HCT116 (cell line): Measurements from ENCODE around the gene GP2. TPM values are rescaled to one million over a fixed set of nuclear protein-coding genes. Genes with fewer than 3 reads are reported as not detected.
A peak's percentile ranks its signal among the peaks of the same experiment; 100 is the strongest.

Source experiments
- ATAC-seq: fragments of 200-7000 bp; cut with Tn5 transposase; 2 replicates; pipeline ENCODE4 v1.9.1; 2020; ENCODE audit warnings: mild to moderate bottlenecking, moderate library complexity
- BruUV-seq: library from RNA; stranded (reverse); fragments of 400-500 nt; replicated peaks from 2 replicates; lab custom pipeline; 2021; lab: Mats Ljungman, UMichigan
- CTCF ChIA-PET: fragments of 300-600 bp; sonication (Branson Sonifier 250); formaldehyde crosslinking; loops from one replicate; lab custom pipeline; 2021; ENCODE audit warnings: antibody characterized with exemption; lab: Charles Lee
- POLR2A ChIA-PET: fragments of 300-600, 350-600 bp; sonication (Branson Sonifier 250); formaldehyde crosslinking; loops from one replicate; lab custom pipeline; 2021; ENCODE audit warnings: antibody characterized with exemption; lab: Charles Lee
- RAD21 ChIA-PET, 2 experiments: fragments of 300-600 bp; sonication (Branson Sonifier 250); formaldehyde crosslinking; loops; one replicate each; lab custom pipeline; 2023; ENCODE audit warnings: low total read pairs in 2 of 2; ENCODE audit not compliant: uncharacterized antibody in 2 of 2, unreplicated experiment in 2 of 2, low non-redundant PET in 1 of 2; lab: Charles Lee
- DNase-seq: peaks from one replicate; pipeline ENCODE4 v3.0.0-alpha.2; 2010; ENCODE audit warnings: low read depth, low spot score
- H2AFZ ChIP-seq: fragments of 200-600 bp; shearing (Covaris generic), sonication (generic); 2 replicates; pipeline ENCODE4 v1.6.1; 2017; ENCODE audit warnings: low read depth, mixed run types, mixed read lengths, antibody characterized with exemption, low read length; ENCODE audit not compliant: poor library complexity, severe bottlenecking
- H3K27ac ChIP-seq: 2 replicates; pipeline ENCODE4 v1.5.1; 2012; ENCODE audit warnings: low read depth, low read length
- H3K27me3 ChIP-seq: fragments of 200-600 bp; sonication (generic); 2 replicates; pipeline ENCODE4 v1.6.1; 2016; ENCODE audit warnings: mixed run types, low read length, mixed read lengths; ENCODE audit not compliant: insufficient read depth
- H3K36me3 ChIP-seq, 2 experiments: fragments of 200-500 bp in 1 of 2; fragments of 200-600 bp in 1 of 2; sonication (Bioruptor generic) in 1 of 2; sonication (generic) in 1 of 2; 2 replicates each; pipeline versions ENCODE4 v1.5.1 to v1.6.1; 2014 to 2016; ENCODE audit warnings: low read length in 2 of 2, inconsistent platforms in 1 of 2, mixed read lengths in 1 of 2, mixed run types in 1 of 2; ENCODE audit not compliant: insufficient read depth in 2 of 2, control insufficient read depth in 1 of 2
- H3K4me1 ChIP-seq, 2 experiments: fragments of 200-600 bp in 1 of 2; sonication (generic) in 1 of 2; 2 replicates each; pipeline versions ENCODE4 v1.5.1 to v1.6.1; 2012 to 2017; ENCODE audit warnings: low read length in 2 of 2, inconsistent platforms in 1 of 2, mild to moderate bottlenecking in 1 of 2, mixed read lengths in 1 of 2, mixed run types in 1 of 2, moderate library complexity in 1 of 2; ENCODE audit not compliant: insufficient read depth in 2 of 2, control insufficient read depth in 1 of 2
- H3K4me2 ChIP-seq: fragments of 200-600 bp; sonication (generic); 2 replicates; pipeline ENCODE4 v1.6.1; 2017; ENCODE audit warnings: mixed run types, low read length, mixed read lengths
- H3K4me3 ChIP-seq, 2 experiments: fragments of 200-600 bp in 1 of 2; sonication (generic) in 1 of 2; replicated peaks in 1 of 2; 2 replicates each; pipeline ENCODE4 v1.5.1; 2011 to 2016; ENCODE audit warnings: low read length in 2 of 2, control low read depth in 1 of 2, low read depth in 1 of 2, mild to moderate bottlenecking in 1 of 2, mixed read lengths in 1 of 2, mixed run types in 1 of 2
- H3K79me2 ChIP-seq: fragments of 200-600 bp; sonication (generic); 2 replicates; pipeline ENCODE4 v1.6.1; 2017; ENCODE audit warnings: mild to moderate bottlenecking, mixed run types, low read length, moderate library complexity, mixed read lengths; ENCODE audit not compliant: insufficient read depth
- H3K9ac ChIP-seq: fragments of 200-600 bp; sonication (generic); 2 replicates; pipeline ENCODE4 v1.6.1; 2016; ENCODE audit warnings: low read length, mixed read lengths
- H3K9me2 ChIP-seq: fragments of 200-600 bp; sonication (generic), shearing (Covaris generic); 2 replicates; pipeline ENCODE4 v1.6.1; 2017; ENCODE audit warnings: mixed run types, mild to moderate bottlenecking, moderate library complexity; ENCODE audit not compliant: insufficient read depth
- H3K9me3 ChIP-seq, 2 experiments: fragments of 200-500 bp in 1 of 2; fragments of 200-600 bp in 1 of 2; sonication (Bioruptor generic) in 1 of 2; sonication (generic) in 1 of 2; 2 replicates each; pipeline ENCODE4 v1.6.1; 2014 to 2017; ENCODE audit warnings: low read length in 2 of 2, mixed read lengths in 2 of 2, inconsistent platforms in 1 of 2, low read depth in 1 of 2, mild to moderate bottlenecking in 1 of 2, mixed run types in 1 of 2, moderate library complexity in 1 of 2; ENCODE audit not compliant: control insufficient read depth in 1 of 2, insufficient read depth in 1 of 2
- H4K20me1 ChIP-seq: fragments of 200-600 bp; sonication (generic), shearing (Covaris generic); 2 replicates; pipeline ENCODE4 v1.6.1; 2017; ENCODE audit warnings: mixed run types, mild to moderate bottlenecking, moderate library complexity; ENCODE audit not compliant: insufficient read depth
- CTCF ChIP-seq, 3 experiments: fragments of 200-600 bp in 1 of 3; sonication (generic) in 1 of 3; IDR thresholded peaks in 2 of 3; conservative IDR thresholded peaks in 1 of 3; 2 replicates each; pipeline ENCODE4 v1.5.1; 2012 to 2017; ENCODE audit warnings: low read depth in 2 of 3, low read length in 2 of 3, antibody characterized with exemption in 1 of 3, borderline replicate concordance in 1 of 3, control low read depth in 1 of 3, mild to moderate bottlenecking in 1 of 3, mixed read lengths in 1 of 3, mixed run types in 1 of 3, moderate library complexity in 1 of 3; ENCODE audit not compliant: insufficient read depth in 1 of 3
- EZH2phosphoT487 ChIP-seq: fragments of 200-600 bp; IDR thresholded peaks from 2 replicates; pipeline ENCODE4 v1.6.1; 2018; ENCODE audit warnings: antibody characterized with exemption, borderline replicate concordance
- FOSL1 ChIP-seq: IDR thresholded peaks from 2 replicates; pipeline ENCODE4 v1.6.1; 2012; ENCODE audit warnings: low read depth
- POLR2A ChIP-seq: IDR thresholded peaks from 2 replicates; pipeline ENCODE4 v1.7.0; 2011; ENCODE audit warnings: borderline replicate concordance; ENCODE audit not compliant: insufficient read depth, insufficient read length; ENCODE audit errors: extremely low read depth
- POLR2AphosphoS5 ChIP-seq: IDR thresholded peaks from 2 replicates; pipeline ENCODE4 v1.6.1; 2011; ENCODE audit warnings: mild to moderate bottlenecking, low read depth, low read length, moderate library complexity
- RAD21 ChIP-seq: IDR thresholded peaks from 2 replicates; pipeline ENCODE4 v1.6.1; 2012; ENCODE audit warnings: low read depth, mild to moderate bottlenecking
- SIN3A ChIP-seq: IDR thresholded peaks from 2 replicates; pipeline ENCODE4 v1.6.1; 2012; ENCODE audit warnings: low read depth
- ZFX ChIP-seq: fragments of 450-650 bp; IDR thresholded peaks from 2 replicates; pipeline ENCODE4 v1.6.1; 2017
- ZNF274 ChIP-seq: fragments of 200-500 bp; sonication (Bioruptor generic); IDR thresholded peaks from 2 replicates; pipeline ENCODE4 v1.6.1; 2014; ENCODE audit warnings: mild to moderate bottlenecking, low read depth, low read length, inconsistent platforms
- intact Hi-C: fragments of 100-400 bp; cut with micrococcal nuclease; formaldehyde crosslinking; loops from 2 replicates; pipeline ENCODE4 v1.10.0; 2022
- total RNA-seq: library from RNA; stranded (reverse); gene quantifications from one replicate; pipeline ENCODE4 v1.2.1, GENCODE V29; 2021; ENCODE audit not compliant: unreplicated experiment
- TF ChIP-seq, protein P1 (sequence below): IDR thresholded peaks from 2 replicates; pipeline ENCODE4 v1.6.1; 2012

Gene GP2
- total RNA-seq, 1 experiment from 2014 or later: 8.7 TPM

DNA sequence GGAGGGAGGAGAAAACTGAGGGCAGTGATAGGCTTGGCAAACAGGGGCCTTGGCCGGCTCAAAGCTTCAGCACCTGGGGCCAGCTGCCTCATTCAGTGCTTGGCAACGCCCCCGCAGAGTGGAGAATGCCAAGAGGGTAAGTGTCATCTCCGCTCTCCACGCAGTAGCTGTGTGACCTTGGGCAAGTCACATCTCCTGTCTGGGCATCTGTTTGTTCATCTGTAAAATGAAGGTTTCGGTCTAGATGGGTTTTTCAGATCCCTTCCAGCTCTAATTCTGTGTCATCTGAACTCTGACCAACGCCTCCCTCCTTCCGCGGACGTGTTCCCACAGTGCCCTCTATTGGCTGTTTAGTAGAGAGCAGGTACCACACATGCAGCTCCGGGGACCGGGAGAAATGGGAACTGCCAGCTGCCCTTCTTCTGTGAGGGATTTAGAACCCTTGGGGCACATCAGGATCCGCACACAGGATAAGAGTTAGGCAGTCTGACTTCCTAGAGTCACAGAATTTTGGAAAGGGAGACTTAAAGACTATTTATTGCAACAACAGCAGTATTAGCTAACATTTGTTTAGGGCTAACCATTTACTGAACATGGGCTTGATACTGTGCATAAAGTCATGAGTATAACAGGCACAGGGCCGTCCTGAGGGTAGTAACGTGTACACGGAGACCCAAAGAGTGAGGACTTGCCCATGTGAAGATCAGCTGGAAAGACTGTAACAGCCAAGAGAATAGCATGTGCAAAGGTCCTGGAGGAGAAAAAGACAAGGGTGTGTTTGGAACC, 26.8 kb downstream of the GP2 start:
- Histone ChIP-seq H3K79me2 (no peaks in the 10 kb centered on the region), H3K27me3 (peaks cover 39% of the 10 kb centered on the region), H4K20me1 (no peaks in the 10 kb centered on the region), H3K4me1 (no peaks in the 10 kb centered on the region), H2AFZ (no peak overlapping the region), H3K4me2 (no peak overlapping the region), H3K9ac (no peak overlapping the region), H3K9me2 (no peaks in the 10 kb centered on the region), H3K9me3 (no peaks in the 10 kb centered on the region), H3K27ac (no peak overlapping the region), H3K4me3 (no peak overlapping the region), H3K36me3 (no peaks in the 10 kb centered on the region)
- peak; percentile 98 for ATAC-seq
- ChIA-PET CTCF (interaction anchor here (0.6 to 6.6 kb wide), 26 partner anchors 8 to 741 kb away, joined by 3 to 232 read pairs (median 4); no protein-coding TSS in a partner anchor), POLR2A (interaction anchor here (1.3 kb wide), 1 partner anchor 393 kb away, joined by 8 read pairs; no protein-coding TSS in a partner anchor), RAD21 (interaction anchor here (0.7 to 2.5 kb wide), 6 partner anchors 300 to 402 kb away, joined by 3 to 28 read pairs (median 4); no protein-coding TSS in a partner anchor)
- TF ChIP-seq SIN3A (no peak), ZNF274 (no peak), CTCF (IDR thresholded peaks at IDR 0.05 in 2 of 3, conservative IDR thresholded peaks at IDR 0.05 in 1 of 3; ENCODE audit: borderline replicate concordance in 1 of 3, insufficient read depth in 1 of 3, low read depth in 2 of 3, low read length in 2 of 3) (peak; percentile 62 to 85 (median 82); a peak in 5 of 6 replicates), POLR2A (no peak), EZH2phosphoT487 (no peak), RAD21 (peak; percentile 84), FOSL1 (no peak), ZFX (no peak), POLR2AphosphoS5 (no peak)
- TF ChIP-seq, protein P1, sequence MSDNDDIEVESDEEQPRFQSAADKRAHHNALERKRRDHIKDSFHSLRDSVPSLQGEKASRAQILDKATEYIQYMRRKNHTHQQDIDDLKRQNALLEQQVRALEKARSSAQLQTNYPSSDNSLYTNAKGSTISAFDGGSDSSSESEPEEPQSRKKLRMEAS: no peak
- intact Hi-C loops: loop anchor here (1.0 to 10.0 kb wide), 5 partner anchors 82 to 696 kb away; no protein-coding TSS in a partner anchor
- DNase-seq: peak; percentile 42
- BruUV-seq: no TSS peak
